Left renal cortex interstitium (tissue), 4 donors: ENCODE measurements around the gene SLC35B2. TPM values are rescaled to one million over a fixed set of nuclear protein-coding genes. Genes with fewer than 3 reads are reported as not detected.

Source experiments
- DNase-seq, 4 donors: peaks; one replicate each; pipeline ENCODE4 v3.0.0-alpha.2; 2013; ENCODE audit warnings: low read depth in 4 of 4, low spot score in 2 of 4, missing footprints in 1 of 4
- polyA plus RNA-seq, 4 donors: library from polyadenylated mRNA; unstranded; fragments of 120-200 nt; gene quantifications; one replicate each; pipeline ENCODE4 v1.2.1, GENCODE V29; 2013; ENCODE audit not compliant: insufficient read length in 4 of 4

Gene SLC35B2
- polyA plus RNA-seq, 4 donors: 48.9 to 68.1 (median 58.1) TPM

- no peak for DNase-seq
Measured at GRCh38 chr6:44286747-44287146, 29.4 kb upstream of the SLC35B2 start.

- no peak for DNase-seq
Measured at GRCh38 chr6:44286285-44286565, 28.9 kb upstream of the SLC35B2 start.

GRCh38 chr6:44285552-44286284, 28.4 kb upstream of the SLC35B2 start:
- no peak for DNase-seq

DNA sequence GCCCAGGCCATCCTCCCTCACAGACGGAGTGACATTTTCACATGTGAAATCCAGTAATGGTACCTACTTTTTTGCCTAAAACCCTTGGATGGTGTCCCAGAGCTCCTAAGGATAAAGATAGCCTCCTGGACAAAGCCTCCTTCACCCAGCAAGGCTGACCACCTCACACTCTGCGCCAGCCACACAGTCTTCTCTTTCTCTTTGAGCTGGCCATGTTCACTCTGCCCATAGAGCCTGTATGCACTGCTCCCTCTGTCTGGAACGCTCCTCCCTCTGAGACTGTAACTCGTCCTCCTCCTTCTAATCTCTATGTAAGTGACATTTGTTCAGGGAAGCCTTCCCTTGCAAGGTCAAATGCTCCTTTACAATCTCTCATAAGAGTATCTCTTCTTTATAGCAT, 27.5 kb upstream of the SLC35B2 start:
- DNase-seq: no peak

GRCh38 chr6:44284121-44284520, 26.8 kb upstream of the SLC35B2 start:
- no peak for DNase-seq

- no peak for DNase-seq
Measured at GRCh38 chr6:44278774-44279697, 21.7 kb upstream of the SLC35B2 start.

DNA sequence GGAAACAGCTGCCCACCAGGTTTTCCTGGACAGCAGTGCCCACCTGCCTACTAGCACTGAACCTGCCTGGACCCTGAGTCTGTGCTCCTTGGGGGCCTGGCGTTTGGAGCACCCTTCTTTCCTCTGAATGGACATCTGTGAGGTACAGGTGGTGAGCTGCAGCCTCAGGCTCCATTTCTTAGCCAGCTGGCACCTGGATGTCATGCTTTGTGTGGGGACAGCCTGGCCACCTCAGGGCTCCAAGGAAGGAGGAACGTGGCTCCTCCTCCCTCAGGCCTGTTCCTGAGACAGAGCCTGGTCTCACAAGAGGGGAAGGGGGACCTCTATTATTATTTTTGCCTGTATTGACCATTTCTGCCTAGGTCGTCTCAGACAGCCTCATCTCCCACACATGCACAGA, 21.0 kb upstream of the SLC35B2 start:
- DNase-seq: no peak

- no peak for DNase-seq
Measured at GRCh38 chr6:44277763-44278162, 20.4 kb upstream of the SLC35B2 start.

- no peak for DNase-seq
Measured at GRCh38 chr6:44276667-44277640, 19.6 kb upstream of the SLC35B2 start.

DNA sequence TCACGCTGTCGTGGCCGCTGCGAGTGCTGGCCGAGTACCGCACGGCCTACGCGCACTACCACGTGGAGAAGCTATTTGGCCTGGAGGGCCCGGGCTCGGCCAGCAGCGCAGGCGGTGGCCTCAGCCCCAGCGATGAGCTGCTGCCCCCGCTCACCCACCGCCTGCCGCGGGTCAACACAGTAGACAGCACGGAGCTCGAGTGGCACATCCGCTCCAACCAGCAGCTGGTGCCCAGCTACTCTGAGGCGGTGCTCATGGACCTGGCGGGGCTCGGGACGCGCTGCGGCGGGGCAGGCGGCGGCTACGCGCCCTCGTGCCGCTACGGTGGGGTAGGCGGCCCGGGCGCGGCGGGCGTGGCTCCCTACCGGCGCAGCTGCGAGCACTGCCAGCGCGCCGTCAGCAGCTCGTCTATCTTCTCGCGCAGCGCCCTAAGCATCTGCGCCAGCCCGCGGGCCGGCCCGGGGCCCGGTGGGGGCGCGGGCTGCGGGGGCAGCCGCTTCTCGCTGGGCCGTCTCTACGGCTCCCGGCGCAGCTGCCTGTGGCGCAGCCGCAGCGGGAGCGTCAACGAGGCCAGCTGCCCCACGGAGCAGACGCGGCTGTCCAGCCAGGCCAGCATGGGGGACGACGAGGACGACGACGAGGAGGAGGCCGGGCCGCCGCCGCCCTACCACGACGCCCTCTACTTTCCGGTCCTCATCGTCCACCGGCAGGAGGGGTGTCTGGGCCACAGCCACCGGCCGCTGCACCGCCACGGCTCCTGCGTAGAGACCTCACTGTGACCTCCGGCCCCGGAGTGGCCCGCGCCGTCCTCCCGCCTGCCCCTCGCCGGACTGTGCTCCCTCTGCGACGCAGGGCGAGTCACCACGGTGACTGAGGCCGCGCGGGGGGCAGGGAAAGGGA, 18.7 kb upstream of the SLC35B2 start:
- no peak for DNase-seq

DNA sequence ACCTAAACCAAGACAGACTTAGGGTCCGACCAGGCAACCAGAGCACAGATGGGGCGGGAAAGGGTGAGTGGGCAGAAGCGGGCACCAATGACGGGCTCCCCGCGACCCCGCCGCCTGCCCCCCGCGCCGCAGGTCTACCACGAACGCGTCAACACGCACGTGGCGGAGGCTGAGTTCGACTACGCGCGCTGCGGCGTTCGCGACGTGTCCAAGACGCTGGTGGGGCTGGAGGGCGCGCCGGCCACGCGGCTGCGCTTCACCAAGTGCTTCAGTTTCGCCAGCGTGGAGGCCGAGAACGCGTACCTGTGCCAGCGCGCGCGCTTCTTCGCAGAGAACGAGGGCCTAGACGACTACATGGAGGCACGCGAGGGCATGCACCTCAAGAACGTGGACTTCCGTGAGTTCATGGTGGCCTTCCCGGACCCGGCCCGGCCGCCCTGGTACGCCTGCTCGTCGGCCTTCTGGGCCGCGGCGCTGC, 18.0 kb upstream of the SLC35B2 start:
- DNase-seq: no peak

- DNase-seq: no peak
Measured at GRCh38 chr6:44273617-44274016, 16.3 kb upstream of the SLC35B2 start.

DNA sequence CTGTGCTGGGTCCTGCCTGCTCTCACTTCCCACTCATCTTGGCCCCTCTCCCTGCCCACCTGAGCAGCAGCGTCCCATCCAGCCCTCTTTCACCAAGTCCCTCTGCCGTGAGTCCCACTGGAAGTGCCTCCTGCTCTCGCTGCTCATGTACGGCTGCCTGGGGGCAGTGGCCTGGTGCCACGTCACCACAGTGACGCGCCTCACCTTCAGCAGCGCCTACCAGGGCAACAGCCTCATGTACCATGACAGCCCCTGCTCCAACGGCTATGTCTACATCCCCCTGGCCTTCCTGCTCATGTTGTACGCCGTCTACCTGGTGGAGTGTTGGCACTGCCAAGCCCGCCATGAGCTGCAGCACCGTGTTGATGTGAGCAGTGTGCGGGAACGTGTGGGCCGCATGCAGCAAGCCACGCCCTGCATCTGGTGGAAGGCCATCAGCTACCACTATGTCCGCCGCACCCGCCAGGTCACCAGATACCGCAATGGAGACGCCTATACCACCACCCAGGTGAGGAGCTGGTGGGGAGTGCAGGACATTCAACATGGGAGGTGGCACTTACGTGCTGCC, 15.8 kb upstream of the SLC35B2 start:
- DNase-seq: no peak

DNA sequence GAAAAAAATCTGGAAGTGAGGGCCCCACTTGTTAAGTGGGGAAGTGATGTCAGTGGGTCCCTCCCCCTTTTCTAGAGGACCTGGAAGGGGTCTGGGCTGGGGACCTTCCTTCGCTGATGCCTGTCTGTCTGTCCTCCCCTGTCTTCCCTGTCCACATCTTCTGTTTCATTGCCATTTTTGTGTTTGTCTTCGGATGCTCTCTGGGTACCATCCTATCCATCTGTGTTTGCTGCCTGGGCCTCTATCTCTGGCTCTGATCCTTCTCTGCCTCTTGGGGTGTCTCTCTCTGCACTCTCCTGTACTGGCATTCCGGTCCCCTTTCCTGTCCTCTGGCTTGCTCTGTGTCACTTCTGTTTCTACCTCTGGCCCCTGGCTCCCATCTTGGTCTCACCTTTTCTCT, 15.2 kb upstream of the SLC35B2 start:
- no peak for DNase-seq

DNA sequence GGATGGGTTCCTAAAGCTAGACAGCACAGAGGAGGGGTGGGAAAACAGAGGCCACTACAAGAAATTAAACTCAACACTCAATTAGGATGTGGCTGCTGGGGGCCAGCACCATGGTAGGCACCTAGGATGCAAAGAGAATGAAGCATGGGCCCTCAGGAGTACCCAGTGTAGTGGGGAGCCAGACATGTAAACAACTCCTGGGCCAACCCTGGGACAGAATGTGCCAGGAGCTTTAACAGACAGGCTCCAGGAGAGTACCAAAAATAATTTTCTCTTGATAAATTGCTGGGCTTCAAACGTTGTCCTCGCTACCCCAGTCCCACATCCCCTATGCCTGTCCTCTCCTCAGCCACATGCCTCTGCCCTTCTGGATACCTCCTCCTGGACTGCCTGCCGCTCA, 14.6 kb upstream of the SLC35B2 start:
- no peak for DNase-seq

GRCh38 chr6:44271406-44271723, 14.0 kb upstream of the SLC35B2 start:
- DNase-seq: no peak

GRCh38 chr6:44270526-44271405, 13.4 kb upstream of the SLC35B2 start:
- DNase-seq: no peak

- no peak for DNase-seq
Measured at GRCh38 chr6:44269921-44270525, 12.7 kb upstream of the SLC35B2 start, which contains the start of gene TMEM151B. TSS of gene TMEM151B (plus strand) at chr6:44270450. CDS start at chr6:44270743, 293 bp downstream.
